NCI-H748 treated with DMSO at 0.1 percent for 48 hours (cell line): ENCODE measurements around the gene OVCH2.
"Not testable (repeated sequence)": the region's sequence is repeated elsewhere in the genome, so short reads cannot be mapped to it uniquely, and the experiment has no call there.

ENCODE experiments used
- DNase-seq: peaks from one replicate; lab custom pipeline; 2025; lab: John Stamatoyannopoulos, UW

OVCH2 gene, protein sequence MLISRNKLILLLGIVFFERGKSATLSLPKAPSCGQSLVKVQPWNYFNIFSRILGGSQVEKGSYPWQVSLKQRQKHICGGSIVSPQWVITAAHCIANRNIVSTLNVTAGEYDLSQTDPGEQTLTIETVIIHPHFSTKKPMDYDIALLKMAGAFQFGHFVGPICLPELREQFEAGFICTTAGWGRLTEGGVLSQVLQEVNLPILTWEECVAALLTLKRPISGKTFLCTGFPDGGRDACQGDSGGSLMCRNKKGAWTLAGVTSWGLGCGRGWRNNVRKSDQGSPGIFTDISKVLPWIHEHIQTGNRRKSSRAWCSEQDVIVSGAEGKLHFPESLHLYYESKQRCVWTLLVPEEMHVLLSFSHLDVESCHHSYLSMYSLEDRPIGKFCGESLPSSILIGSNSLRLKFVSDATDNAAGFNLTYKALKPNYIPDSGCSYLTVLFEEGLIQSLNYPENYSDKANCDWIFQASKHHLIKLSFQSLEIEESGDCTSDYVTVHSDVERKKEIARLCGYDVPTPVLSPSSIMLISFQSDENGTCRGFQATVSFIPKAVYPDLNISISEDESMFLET

DNA sequence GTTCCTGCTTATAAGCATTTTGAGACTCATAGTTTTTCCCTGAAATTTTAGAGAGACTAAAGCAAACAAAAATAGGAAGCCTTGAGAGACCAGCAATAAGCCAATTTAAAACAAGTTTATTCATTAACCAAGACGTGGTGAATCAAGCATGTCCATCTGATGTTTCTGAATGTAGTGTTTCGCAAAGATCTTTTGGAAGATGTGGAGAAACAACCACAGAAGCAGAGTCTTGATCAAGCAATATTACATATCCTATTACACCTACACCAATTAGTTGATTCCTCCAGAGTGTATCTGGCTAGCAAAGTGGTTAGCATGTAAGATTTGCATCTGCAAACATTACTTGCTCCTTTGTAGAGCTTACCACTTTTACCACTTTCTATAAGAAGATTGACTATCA, at the start of gene OVCH2:
Gene OVCH2, minus strand, starts transcription at position 101 of the 400 bp plus-strand sequence. Its CDS starts 83 bp downstream, at position 18.
- no peak for DNase-seq

DNA sequence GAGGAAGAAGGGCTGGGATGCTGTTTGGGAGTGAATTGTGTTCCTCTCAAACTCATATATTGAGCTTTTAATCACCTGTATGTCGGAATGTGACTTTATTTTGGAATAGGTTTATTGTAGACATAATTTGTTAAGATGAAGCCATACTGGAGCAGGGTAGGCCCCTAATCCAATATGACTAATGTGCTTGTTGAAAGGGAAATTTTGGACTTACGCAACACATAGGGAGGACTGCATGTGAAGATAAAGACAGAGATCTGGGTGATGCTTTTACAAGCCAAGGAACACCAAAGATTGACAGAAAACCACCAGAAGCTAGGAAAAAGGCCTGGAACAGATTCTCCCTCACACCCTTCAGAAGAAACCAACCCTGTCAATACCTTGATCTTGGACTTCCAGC, 43.2 kb upstream of the OVCH2 start:
- DNase-seq: no peak

DNA sequence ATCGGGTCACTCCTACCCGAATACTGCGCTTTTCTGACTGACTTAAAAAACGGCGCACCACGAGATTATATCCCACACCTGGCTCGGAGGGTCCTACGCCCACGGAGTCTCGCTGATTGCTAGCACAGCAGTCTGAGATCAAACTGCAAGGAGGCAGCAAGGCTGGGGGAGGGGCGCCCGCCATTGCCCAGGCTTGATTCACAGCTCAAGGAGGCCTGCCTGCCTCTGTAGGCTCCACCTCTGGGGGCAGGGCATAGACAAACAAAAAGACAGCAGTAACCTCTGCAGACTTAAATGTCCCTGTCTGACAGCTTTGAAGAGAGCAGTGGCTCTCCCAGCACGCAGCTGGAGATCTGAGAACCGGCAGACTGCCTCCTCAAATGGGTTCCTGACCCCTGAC, 28.5 kb upstream of the OVCH2 start:
- not testable (repeated sequence) for DNase-seq

DNA sequence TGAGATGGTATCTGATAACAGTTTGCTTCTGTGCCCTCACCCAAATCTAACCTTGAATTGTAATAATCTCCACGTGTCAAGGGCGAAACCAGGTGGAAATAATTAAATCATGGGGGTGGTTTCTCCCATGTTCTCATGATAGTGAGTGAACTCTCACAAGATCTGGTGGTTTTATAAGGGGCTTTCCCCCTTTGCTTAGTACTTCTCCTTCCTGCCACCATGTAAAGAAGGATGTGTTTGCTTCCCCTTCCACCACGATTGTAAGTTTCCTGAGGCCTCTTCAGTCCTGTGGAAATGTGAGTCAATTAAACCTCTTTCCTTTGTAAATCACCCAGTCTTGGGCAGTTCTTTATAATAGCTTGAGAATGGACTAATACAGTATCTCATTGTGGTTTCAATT, 8.5 kb upstream of the OVCH2 start:
- DNase-seq: no peak

DNA sequence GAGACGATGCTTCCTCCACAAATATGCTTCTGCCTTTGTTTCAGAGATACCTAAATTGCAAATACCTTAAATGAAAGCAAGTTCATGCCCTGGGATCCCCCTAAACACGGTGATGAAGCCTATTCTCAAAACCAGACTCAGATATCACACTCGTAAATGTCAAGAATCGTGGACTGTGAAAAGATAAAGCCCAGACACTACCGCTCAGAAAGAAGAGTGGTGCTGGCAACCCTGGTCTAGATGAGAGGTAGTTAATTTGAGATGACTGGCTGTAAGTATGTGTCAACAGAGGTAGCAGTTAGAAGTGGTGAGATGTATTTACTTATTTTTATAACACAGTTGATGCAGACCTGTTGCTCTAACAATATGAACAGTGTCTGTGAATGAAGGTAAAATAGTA, 2.5 kb downstream of the OVCH2 start:
- DNase-seq: no peak

DNA sequence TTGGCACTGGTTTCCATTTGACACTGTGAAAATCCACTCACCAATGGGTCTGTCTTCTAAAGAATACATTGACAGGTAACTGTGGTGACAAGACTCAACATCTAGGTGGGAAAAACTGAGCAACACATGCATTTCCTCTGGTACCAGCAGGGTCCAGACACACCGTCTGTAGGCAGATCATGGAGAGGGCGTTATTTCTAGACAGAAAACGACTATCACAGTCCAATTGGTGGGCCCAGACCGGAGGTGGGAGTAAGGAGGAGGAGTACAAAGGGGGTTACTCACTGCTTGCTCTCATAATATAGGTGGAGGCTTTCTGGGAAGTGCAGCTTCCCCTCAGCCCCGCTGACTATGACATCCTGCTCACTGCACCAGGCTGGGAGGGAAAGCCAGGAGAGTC, 9.9 kb downstream of the OVCH2 start:
- no peak for DNase-seq

DNA sequence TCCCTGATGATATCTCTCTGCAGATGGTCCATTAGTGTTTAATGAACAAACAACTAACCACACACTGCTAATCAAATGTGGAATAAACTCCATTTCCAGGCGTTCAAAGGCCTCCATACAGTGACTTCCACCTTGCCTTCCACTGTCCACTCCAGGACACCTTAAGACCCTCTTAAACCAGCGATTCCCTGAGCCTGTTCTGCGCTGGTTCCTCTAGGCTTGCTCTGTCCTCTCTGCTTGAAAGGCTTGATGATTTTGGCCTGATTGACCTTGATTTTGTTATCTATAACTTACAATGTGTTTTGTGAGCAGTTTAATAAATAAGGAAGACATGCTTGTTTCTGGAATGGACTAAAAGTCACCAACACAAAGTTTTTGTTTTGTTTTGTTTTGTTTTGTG, 12.0 kb downstream of the OVCH2 start:
- DNase-seq: no peak

DNA sequence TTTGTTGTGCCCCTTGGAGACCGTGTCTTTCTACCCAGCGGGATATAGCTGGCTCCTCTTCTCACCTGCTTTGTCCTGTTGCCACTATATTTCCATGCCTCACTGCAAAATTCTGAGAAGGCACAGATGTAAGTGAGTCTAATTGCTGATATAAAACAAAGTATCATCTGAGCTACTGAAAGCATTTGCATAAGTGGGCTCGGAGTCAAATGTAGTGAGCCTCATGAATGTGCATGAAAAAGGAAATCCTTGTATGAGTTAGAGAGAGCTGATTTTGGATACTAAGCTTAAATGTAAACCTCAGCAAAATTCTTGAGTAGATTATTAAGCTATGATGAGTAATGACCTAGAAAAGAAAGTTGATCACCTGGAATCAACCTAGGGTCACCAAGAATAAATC, 13.9 kb downstream of the OVCH2 start:
- no peak for DNase-seq

DNA sequence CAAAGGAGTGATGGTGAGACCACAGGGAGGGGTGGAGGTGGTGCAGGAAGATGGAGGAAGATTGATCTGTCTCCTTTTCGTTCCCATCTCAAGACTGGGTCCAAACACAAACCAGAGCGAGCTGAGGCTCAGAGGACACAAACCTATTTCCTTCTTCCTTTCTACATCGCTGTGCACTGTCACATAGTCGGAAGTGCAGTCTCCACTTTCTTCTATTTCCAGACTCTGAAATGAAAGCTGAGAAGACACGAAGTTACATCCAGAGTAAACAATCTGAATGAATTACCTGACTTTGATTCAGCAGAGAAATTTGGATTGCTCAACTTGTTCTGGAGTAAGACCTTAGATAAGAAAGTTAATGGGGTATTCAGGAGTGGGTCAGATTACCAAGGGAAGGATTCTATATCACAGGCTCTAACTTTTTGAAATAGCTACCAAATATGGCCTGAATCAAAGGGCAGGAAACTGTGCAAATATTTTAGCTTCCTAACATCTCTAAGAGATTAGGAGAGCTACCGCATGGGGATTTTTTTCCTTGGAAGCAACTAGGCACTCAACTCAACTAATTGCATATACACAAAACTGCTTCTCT, 14.4 kb downstream of the OVCH2 start:
- no peak for DNase-seq

DNA sequence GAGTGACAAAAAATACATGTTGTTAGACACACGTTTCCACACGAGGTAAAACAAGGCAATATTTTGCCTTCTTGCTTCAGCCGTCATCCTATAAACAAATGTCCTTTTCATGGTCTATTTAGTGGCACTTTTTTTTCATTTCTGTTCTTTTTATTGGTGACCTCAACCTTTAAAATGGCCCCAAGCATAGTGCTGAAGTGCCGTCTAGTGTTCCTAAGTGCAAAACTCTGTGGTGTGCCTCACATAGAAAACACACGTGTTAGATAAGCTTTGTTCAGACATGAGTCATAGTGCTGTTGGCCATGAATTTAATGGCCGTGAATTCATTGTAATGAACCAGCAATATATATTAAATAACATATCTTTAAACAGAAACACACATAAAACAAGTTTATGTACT, 15.6 kb downstream of the OVCH2 start:
- DNase-seq: no peak

DNA sequence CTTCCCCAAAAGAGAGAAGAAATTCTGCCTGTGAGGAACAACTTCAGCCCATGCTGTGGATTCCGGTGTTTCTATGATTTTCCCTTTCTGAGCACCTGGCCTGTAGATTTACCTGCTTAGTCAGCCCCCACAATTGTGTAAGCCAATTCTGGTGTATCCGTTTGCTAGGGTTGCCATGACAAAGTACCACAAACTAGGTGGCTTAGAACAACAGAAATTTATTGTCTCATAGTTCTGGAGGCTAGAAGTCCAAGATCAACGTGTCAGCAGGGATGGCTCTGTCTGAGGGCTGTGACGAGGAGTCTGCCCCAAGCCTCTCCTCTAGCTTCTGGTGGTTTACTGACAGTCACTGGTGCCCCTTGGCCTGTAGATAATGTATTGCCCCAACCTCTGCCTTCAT, 17.0 kb downstream of the OVCH2 start:
- no peak for DNase-seq

DNA sequence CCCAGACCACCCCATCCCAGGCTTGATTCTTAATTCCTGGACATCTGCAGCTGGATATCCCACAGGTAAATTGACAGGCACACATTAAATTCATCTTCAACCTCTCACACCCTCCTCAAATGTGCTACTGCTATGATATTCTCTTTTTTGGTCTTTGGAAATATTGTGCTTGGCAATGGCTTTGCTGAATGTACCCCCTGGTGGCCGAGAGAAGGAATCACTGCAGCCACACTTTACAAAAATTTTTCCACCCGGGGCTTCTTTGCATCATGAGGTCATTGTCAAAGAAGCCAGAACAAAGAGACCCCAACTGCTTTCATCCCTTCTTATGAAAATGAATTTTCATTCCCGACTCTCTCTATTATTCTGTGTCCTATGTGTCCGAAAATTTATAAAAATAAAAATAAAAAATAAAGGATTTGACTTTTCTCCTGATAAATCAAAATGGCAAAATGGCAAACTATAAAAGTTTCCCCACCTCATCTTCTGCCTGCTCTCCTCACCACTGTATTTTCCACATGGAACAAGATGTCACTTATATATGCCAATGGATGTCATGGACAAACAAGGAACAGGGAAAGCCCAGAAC, 17.9 kb downstream of the OVCH2 start:
- DNase-seq: peak; percentile 1

DNA sequence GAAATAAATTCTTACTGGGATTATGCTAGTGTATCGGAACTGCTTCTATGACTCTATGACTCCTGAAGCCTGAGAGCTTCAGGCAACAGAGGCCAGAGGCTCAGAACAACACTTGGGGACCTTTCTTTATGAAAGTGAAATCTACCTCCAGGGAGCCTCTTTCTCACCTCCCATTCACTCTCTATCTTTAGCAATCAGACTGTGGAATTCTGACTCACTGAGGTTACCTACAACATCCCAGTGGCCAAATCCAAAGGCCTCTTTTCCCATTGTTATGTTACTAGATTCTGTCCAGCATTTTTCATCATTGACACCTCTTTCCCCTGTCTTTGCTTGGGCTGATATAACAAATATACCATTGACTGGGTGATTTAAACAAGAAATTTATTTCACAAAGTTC, 18.9 kb downstream of the OVCH2 start:
- DNase-seq: no peak

DNA sequence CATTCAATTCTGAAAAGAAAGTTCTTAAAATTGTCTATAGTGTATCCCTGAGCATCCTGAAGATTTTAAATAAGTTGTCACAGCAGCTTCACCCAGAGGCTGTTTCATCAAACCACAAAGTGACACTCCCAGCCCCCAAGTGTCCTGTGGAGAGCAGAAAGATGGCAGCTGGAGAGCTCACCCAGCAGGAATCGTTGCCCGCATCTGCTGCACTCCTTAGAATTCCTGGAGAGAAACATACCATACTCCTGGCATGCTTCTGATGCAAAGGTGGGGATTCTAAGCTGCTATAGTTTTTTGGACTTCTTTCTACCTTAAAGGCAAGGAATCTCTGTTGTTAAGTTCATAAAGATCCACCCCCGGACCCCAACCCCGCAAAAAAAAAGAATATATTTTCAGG, 19.5 kb downstream of the OVCH2 start:
- no peak for DNase-seq

DNA sequence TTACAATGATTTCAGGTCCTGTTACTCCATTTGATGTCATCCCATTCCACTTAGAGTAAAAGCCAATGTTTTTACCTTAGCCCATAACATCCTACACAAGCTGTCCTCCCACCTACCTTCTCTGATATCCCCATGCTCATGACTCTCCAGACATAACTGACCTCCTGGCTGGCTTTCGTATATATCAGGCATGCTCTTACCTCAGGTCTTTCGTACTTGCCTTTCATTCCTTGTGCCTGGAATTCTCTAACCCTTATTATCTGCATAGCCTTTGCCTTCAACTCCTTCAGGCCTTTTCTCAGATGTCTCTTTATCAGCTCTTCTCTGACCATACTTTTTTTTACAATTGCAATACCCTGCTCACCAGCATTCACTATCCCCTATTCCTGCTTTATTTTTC, 22.7 kb downstream of the OVCH2 start:
- DNase-seq: no peak

DNA sequence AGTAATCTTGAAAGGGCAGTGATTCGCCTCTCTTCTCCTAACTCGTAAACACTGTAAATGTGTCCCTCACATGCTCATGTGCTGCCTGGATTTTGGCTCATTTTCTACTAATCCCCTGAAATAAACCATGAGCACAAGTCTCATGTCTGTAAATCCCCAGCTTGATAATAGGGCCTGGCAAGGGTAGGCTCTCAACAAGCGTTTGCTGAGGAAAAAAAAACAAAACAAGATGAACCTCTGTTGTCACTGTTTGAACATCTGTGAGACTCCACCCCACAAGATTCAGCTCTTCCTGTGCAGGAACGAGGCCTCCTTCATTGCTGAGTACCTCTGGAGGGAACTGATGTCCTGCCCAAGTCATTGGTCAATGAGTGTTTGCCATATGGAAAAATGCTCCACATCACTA, 28.5 kb downstream of the OVCH2 start:
- no peak for DNase-seq

DNA sequence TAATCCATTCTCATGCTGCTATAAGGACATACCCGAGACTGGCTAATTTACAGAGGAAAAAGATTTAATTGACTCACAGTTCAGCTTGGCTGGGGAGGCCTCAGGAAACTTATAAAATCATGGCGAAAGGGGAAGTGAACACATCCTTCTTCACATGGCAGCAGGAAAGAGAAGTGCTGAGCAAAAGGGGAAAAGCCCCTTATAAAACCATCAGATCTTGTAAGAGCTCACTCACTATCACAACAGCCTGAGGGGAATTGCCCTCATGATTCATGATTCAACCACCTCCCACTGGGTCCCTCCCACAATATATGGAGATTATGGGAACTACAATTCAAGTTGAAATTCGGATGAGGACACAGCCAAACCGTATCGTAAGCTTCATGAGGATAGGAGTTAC, 29.2 kb downstream of the OVCH2 start:
- no peak for DNase-seq

DNA sequence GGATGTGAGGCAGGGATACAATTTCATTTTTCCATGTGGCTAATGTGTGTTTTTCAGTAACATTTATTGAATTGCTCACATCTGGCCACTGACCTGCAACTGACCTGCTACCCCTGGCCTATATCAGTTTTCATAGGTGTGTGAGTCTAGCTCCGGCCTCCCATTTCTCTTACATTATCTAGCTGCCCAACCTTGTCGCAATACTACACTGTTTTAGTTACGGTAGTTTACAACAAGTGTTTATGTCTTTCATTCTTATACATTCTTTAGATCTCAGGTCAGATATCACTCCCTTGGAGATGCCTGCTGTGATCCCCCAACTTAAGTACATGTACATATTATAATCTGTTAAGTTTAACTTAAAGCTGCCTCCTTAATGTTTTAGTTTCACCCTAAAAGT, 30.6 kb downstream of the OVCH2 start:
- DNase-seq: no peak

DNA sequence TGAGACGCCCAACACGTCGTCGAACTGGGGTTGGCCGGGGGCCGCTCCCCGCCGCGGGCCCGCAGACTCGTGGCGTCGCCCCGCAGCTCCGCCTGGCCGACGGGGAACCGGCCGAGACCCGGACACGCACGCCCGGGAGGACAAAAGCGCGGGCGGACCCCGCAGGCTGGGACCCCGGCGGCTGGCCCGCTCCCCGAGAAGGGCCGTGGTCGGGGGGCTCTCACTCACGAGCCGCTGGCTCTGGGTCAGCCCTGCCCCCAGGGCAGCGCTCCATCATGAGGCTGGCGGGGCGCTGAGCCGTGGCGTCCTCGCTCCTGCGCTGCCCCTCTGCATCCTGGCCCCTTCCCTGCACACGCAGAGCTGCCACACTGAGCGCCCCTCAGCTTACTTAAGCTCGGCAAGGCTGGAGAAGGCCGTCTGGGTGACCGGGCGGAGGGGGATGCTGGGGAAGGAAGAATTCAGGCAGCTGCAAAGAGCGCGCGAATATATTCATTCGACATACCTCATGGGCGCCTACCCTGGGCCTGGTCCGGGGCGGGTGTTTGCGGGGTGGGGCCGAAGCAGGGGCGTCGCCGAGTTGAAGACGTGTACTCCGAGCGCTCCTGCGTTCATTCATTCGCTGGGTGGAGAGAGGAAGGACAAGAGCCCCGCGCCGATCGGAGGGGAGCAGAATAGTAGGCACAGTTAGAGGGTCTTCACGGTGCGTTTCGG, 32.4 kb downstream of the OVCH2 start:
- peak; percentile 5 for DNase-seq

DNA sequence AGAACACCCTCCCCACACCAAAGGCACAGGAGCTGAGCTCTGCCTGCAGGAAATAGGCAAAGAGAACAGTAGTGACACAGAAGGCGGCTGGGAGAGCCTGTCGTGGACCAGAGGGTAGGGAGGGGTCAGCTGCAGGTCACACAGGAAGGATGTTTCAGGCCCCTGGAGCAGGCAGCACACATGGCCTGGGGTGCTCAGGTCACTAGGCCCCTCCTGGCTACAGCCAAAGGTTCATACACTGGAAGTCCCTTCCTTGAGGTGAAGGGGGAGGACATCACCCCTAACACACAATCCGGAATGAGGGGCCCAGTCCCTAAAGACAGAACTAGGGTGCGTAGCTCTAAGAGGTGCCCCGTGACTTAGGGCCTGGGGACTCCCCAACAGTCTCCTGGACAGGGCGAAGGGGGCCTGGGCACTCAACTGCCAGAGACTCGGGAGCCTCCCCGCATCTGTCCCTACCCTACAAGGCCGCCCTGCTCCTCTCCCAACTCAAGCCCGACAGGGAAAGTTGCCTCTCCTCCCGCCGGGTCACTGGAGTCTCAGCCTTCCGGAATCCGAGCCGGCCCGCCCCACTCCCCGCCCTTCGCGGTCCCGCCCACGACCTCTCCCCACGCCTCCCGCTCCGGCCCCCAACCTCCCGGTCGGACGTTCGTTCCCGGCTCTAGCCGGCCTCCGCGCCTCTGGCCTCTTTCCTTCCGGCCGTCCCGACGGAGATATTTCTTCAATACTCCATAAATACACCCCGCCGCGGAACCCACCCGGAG, 33.1 kb downstream of the OVCH2 start, which contains the start of gene CYB5R2:
Gene CYB5R2, minus strand, starts transcription at position 541 of the 764 bp plus-strand sequence. CDS start 675 bp downstream, outside the sequence.
- DNase-seq: no peak

DNA sequence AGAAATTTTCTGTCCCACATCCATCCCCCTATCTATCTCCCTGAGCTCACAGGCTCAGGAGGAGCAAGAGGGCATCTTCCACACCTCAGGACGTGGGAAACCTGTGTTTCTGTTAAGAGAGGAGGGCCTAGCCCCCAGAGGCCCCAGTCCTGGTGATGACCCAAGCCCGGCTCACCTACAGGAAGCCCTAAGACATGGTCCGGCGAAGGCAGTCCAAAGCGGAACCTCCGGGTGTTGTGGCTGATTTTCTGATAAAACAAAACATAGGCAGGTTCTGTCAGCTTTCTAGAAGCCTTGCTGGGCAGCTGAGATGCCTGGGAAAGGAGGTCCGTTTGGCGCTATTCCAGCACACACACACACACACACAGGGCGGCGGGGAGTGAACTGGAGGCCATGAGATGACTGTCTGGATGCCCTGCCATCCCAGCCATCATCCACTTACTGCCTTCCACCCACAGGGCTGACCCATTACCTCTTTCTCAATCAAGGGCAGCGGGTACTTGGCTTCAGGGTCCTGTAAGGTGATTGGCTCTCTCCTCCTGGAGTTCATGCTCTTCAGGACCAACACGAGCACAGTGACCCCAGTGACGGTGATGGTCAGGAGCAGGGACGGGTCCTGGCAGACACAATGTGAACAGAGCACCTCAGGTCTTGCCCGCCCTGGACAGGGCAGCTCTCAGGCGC, 33.9 kb downstream of the OVCH2 start:
- no peak for DNase-seq
